Trophoblast cell (in vitro differentiated cells and primary cell): ENCODE data around the gene CRYGS.
"Not testable (repeated sequence)": the region's sequence is repeated elsewhere in the genome, so short reads cannot be mapped to it uniquely, and the experiment has no call there.

ENCODE experiments used
- DNase-seq, 2 donors: peaks; one replicate each; pipeline ENCODE4 v3.0.0-alpha.2; 2016
- H2AFZ ChIP-seq: 2 replicates; pipeline ENCODE4 v1.6.1; 2013; ENCODE audit warnings: low read length, moderate library complexity, mild to moderate bottlenecking; ENCODE audit not compliant: insufficient read depth, poor library complexity
- H2AK5ac ChIP-seq: 2 replicates; pipeline ENCODE4 v1.6.1; 2013; ENCODE audit warnings: mild to moderate bottlenecking, low read length
- H2BK120ac ChIP-seq: 2 replicates; pipeline ENCODE4 v1.6.1; 2013; ENCODE audit warnings: low read length, mild to moderate bottlenecking, moderate library complexity; ENCODE audit not compliant: insufficient read depth, poor library complexity
- H2BK12ac ChIP-seq: 2 replicates; pipeline ENCODE4 v1.6.1; 2013; ENCODE audit warnings: mild to moderate bottlenecking, low read length, moderate library complexity
- H2BK5ac ChIP-seq: 2 replicates; pipeline ENCODE4 v1.6.1; 2013; ENCODE audit warnings: low read length, low read depth, moderate library complexity, mild to moderate bottlenecking; ENCODE audit not compliant: poor library complexity
- H3K14ac ChIP-seq: 2 replicates; pipeline ENCODE4 v1.6.1; 2013; ENCODE audit warnings: mild to moderate bottlenecking, low read length
- H3K18ac ChIP-seq: 2 replicates; pipeline ENCODE4 v1.6.1; 2013; ENCODE audit warnings: mild to moderate bottlenecking, low read length
- H3K23ac ChIP-seq: 2 replicates; pipeline ENCODE4 v1.6.1; 2013; ENCODE audit warnings: low read length
- H3K27ac ChIP-seq: 2 replicates; pipeline ENCODE4 v1.5.1; 2013; ENCODE audit warnings: low read depth, mild to moderate bottlenecking, inconsistent platforms, low read length, moderate library complexity
- H3K27me3 ChIP-seq: 2 replicates; pipeline ENCODE4 v1.6.1; 2013; ENCODE audit warnings: inconsistent platforms, mild to moderate bottlenecking, low read length, moderate library complexity; ENCODE audit not compliant: insufficient read depth
- H3K36me3 ChIP-seq, 2 experiments: 1 replicate in 1 of 2; 2 replicates in 1 of 2; pipeline ENCODE4 v1.6.1; 2013; ENCODE audit warnings: low read length in 2 of 2, mild to moderate bottlenecking in 2 of 2, moderate library complexity in 1 of 2; ENCODE audit not compliant: insufficient read depth in 2 of 2, control insufficient read depth in 1 of 2
- H3K4ac ChIP-seq: 2 replicates; pipeline ENCODE4 v1.6.1; 2013; ENCODE audit warnings: low read depth, mild to moderate bottlenecking, low read length, moderate library complexity
- H3K4me1 ChIP-seq, 2 experiments: 1 replicate in 1 of 2; 2 replicates in 1 of 2; pipeline ENCODE4 v1.6.1; 2013; ENCODE audit warnings: low read length in 2 of 2, mild to moderate bottlenecking in 2 of 2, moderate library complexity in 1 of 2; ENCODE audit not compliant: insufficient read depth in 2 of 2, control insufficient read depth in 1 of 2
- H3K4me2 ChIP-seq: 2 replicates; pipeline ENCODE4 v1.6.1; 2013; ENCODE audit warnings: inconsistent platforms, mild to moderate bottlenecking, low read length, moderate library complexity
- H3K4me3 ChIP-seq: 2 replicates; pipeline ENCODE4 v1.5.1; 2013; ENCODE audit warnings: mild to moderate bottlenecking, low read depth, low read length, inconsistent platforms
- H3K79me1 ChIP-seq: one replicate; pipeline ENCODE4 v1.6.1; 2013; ENCODE audit warnings: low read length
- H3K79me2 ChIP-seq: 2 replicates; pipeline ENCODE4 v1.6.1; 2013; ENCODE audit warnings: low read length, mild to moderate bottlenecking; ENCODE audit not compliant: control insufficient read depth, insufficient read depth, poor library complexity
- H3K9ac ChIP-seq: 2 replicates; pipeline ENCODE4 v1.6.1; 2013; ENCODE audit warnings: mild to moderate bottlenecking, low read length
- H3K9me3 ChIP-seq: 2 replicates; pipeline ENCODE4 v1.6.1; 2013; ENCODE audit warnings: low read depth, mild to moderate bottlenecking, control low read depth, inconsistent platforms, low read length; ENCODE audit not compliant: insufficient read depth
- H4K12ac ChIP-seq: 2 replicates; pipeline ENCODE4 v1.6.1; 2013; ENCODE audit warnings: low read depth, mild to moderate bottlenecking, low read length, moderate library complexity
- H4K8ac ChIP-seq: 2 replicates; pipeline ENCODE4 v1.6.1; 2013; ENCODE audit warnings: low read depth, mild to moderate bottlenecking, low read length, moderate library complexity
- H4K91ac ChIP-seq: one replicate; pipeline ENCODE4 v1.6.1; 2013; ENCODE audit warnings: low read depth, mild to moderate bottlenecking, low read length, moderate library complexity
- WGBS: extraction: QIAGEN DNeasy Blood & Tissue Kit; methylation state at CpG from one replicate; pipeline ENCODE4 v1.1.7; 2013; ENCODE audit warnings: missing lambda C conversion rate; ENCODE audit not compliant: insufficient read length, insufficient coverage; ENCODE audit errors: extremely low coverage; 5-methylcytosine and 5-hydroxymethylcytosine counted together

The CRYGS gene

GRCh38 chr3:186506191-186506739 is 37.9 kb downstream of the CRYGS start:
- no peaks in the 10 kb centered on the region for H3K9me3 ChIP-seq
- H3K79me1 ChIP-seq = no peaks in the 10 kb centered on the region
- no peak overlapping the region for H3K18ac ChIP-seq
- DNase-seq = no peak
- H3K14ac ChIP-seq = no peak overlapping the region
- H3K4me2 ChIP-seq = no peak overlapping the region
- H2AFZ ChIP-seq = no peak overlapping the region
- H2BK12ac ChIP-seq = no peak overlapping the region
- H3K9ac ChIP-seq = no peak overlapping the region
- no peaks in the 10 kb centered on the region for H3K4me1 ChIP-seq
- H2BK120ac ChIP-seq = no peak overlapping the region
- no peak overlapping the region for H4K8ac ChIP-seq
- H2BK5ac ChIP-seq = no peak overlapping the region
- H3K4ac ChIP-seq = no peak overlapping the region
- no peaks in the 10 kb centered on the region for H3K27me3 ChIP-seq
- no peak overlapping the region for H3K23ac ChIP-seq
- no peak overlapping the region for H4K12ac ChIP-seq
- no peak overlapping the region for H2AK5ac ChIP-seq
- no peaks in the 10 kb centered on the region for H3K36me3 ChIP-seq
- H3K79me2 ChIP-seq = no peaks in the 10 kb centered on the region
- no peak overlapping the region for H4K91ac ChIP-seq
- no peak overlapping the region for H3K27ac ChIP-seq
- H3K4me3 ChIP-seq = no peak overlapping the region
- no CpG with 5 or more reads among the region's 3 CpGs for WGBS

GRCh38 chr3:186502966-186503712 is 41.0 kb downstream of the CRYGS start:
- H3K4me2 ChIP-seq = no peak overlapping the region
- H3K23ac ChIP-seq = no peak overlapping the region
- H3K79me2 ChIP-seq = no peaks in the 10 kb centered on the region
- H3K36me3 ChIP-seq = no peaks in the 10 kb centered on the region
- no peak overlapping the region for H4K91ac ChIP-seq
- no peaks in the 10 kb centered on the region for H3K27me3 ChIP-seq
- H2AK5ac ChIP-seq = no peak overlapping the region
- H3K4ac ChIP-seq = no peak overlapping the region
- no peak overlapping the region for H2BK12ac ChIP-seq
- H4K8ac ChIP-seq = no peak overlapping the region
- H3K4me1 ChIP-seq = no peaks in the 10 kb centered on the region
- no peak overlapping the region for H3K14ac ChIP-seq
- H2BK5ac ChIP-seq = no peak overlapping the region
- no peak overlapping the region for H3K27ac ChIP-seq
- no peak for DNase-seq
- H2AFZ ChIP-seq = no peak overlapping the region
- no peak overlapping the region for H4K12ac ChIP-seq
- no CpG with 5 or more reads among the region's 6 CpGs for WGBS
- H3K79me1 ChIP-seq = no peaks in the 10 kb centered on the region
- no peak overlapping the region for H3K4me3 ChIP-seq
- no peak overlapping the region for H2BK120ac ChIP-seq
- H3K9ac ChIP-seq = no peak overlapping the region
- H3K18ac ChIP-seq = no peak overlapping the region
- no peaks in the 10 kb centered on the region for H3K9me3 ChIP-seq

- Histone ChIP-seq H4K12ac (no peak overlapping the region), H4K91ac (no peak overlapping the region)
Measured at GRCh38 chr3:186502138-186502948, 41.8 kb downstream of the CRYGS start.

DNA sequence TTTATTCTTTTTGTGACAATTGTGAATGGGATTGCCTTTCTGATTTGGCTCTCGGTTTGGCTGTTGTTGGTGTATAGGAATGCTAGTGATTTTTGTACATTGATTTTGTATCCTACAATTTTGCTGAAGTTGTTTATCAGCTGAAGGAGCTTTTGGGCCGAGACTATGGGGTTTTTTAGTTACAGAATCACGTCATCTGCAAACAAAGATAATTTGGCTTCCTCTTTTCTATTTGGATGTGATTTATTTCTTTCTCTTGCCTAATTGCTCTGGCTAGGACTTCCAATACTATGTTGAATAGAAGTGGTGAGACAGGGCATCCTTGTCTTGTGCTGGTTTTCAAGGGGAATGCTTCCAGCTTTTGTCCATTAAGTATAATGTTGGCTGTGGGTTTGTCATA is 44.2 kb downstream of the CRYGS start:
- not testable (repeated sequence) for H4K91ac ChIP-seq, H3K4me1 ChIP-seq, H3K18ac ChIP-seq, H3K4me3 ChIP-seq, H3K9ac ChIP-seq, H4K12ac ChIP-seq, DNase-seq, H3K4ac ChIP-seq, H3K23ac ChIP-seq, H3K79me1 ChIP-seq, H2AFZ ChIP-seq, H3K14ac ChIP-seq, H3K36me3 ChIP-seq, H2BK120ac ChIP-seq, H2BK12ac ChIP-seq, H3K4me2 ChIP-seq, H2BK5ac ChIP-seq, H3K27me3 ChIP-seq, H3K79me2 ChIP-seq, H3K9me3 ChIP-seq, H4K8ac ChIP-seq, H2AK5ac ChIP-seq, H3K27ac ChIP-seq
- WGBS = no CpG with 5 or more reads among the region's 3 CpGs

More at GRCh38 chr3:186502138-186502948, 41.8 kb downstream of the CRYGS start:
- Histone ChIP-seq H3K9ac (no peak overlapping the region), H3K23ac (no peak overlapping the region), H3K14ac (no peak overlapping the region), H3K4ac (no peak overlapping the region), H3K27ac (no peak overlapping the region), H4K8ac (no peak overlapping the region), H3K4me1 (no peaks in the 10 kb centered on the region), H3K79me2 (no peaks in the 10 kb centered on the region), H3K18ac (no peak overlapping the region), H2AK5ac (no peak overlapping the region), H3K36me3 (no peaks in the 10 kb centered on the region), H2BK5ac (no peak overlapping the region), H2AFZ (no peak overlapping the region), H2BK12ac (no peak overlapping the region), H3K27me3 (no peaks in the 10 kb centered on the region), H3K4me3 (no peak overlapping the region), H3K4me2 (no peak overlapping the region), H3K79me1 (no peaks in the 10 kb centered on the region), H3K9me3 (no peaks in the 10 kb centered on the region), H2BK120ac (no peak overlapping the region)
- no CpG with 5 or more reads among the region's 5 CpGs for WGBS
- DNase-seq = no peak
